ENCODE measurements around the gene PAPPA. TPM values are rescaled to one million over a fixed set of nuclear protein-coding genes. Genes with fewer than 3 reads are reported as not detected.

Gene PAPPA
- total RNA-seq, 1 donor from 2014 or later, result 2.9 TPM

GRCh38 chr9:116368680-116369079 is 215.1 kb downstream of the PAPPA start:
- H3K4me3 ChIP-seq, result no peak overlapping the region
- H3K9me3 ChIP-seq, result no peaks in the 10 kb centered on the region
- no peaks in the 10 kb centered on the region for H3K4me1 ChIP-seq
- no peaks in the 10 kb centered on the region for H3K27me3 ChIP-seq
- intact Hi-C loops (cut with DNase I), result no loop called here
- no peak for DNase-seq
- no peak for TF ChIP-seq CTCF (IDR thresholded peaks at IDR 0.05)
- no peak for ATAC-seq
- H3K36me3 ChIP-seq, result no peaks in the 10 kb centered on the region
- no peak overlapping the region for H3K27ac ChIP-seq

DNA sequence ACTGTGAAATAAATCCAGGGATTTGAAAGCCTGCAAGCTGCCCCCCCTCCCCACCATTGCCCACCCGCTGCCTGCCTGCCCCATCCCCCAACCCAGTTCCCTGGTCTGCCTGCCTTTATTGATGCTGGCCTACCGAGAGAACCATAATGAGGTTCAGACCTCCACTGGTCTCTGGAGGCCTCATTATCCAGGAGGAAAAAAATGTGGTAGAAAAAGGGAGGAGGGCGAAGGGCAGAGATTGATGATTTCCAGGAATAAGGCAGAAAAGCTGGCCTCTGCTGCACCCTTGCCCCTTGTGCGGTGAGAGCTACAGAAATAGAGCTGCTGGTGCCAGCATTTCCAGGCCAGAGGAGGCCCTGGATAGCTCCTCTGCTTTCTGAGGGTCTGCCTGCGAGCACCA is 216.1 kb downstream of the PAPPA start:
- H3K9me3 ChIP-seq, result no peaks in the 10 kb centered on the region
- ATAC-seq (no peak), DNase-seq (no peak)
- H3K27me3 ChIP-seq, result no peaks in the 10 kb centered on the region
- no peak for TF ChIP-seq CTCF (IDR thresholded peaks at IDR 0.05)
- intact Hi-C loops (cut with DNase I), result no loop called here
- no peak overlapping the region for H3K27ac ChIP-seq
- H3K4me1 ChIP-seq, result no peaks in the 10 kb centered on the region
- H3K4me3 ChIP-seq, result no peak overlapping the region
- H3K36me3 ChIP-seq, result no peaks in the 10 kb centered on the region

GRCh38 chr9:116370556-116370955 is 217.0 kb downstream of the PAPPA start:
- Histone ChIP-seq H3K4me1 (no peaks in the 10 kb centered on the region), H3K27me3 (no peaks in the 10 kb centered on the region), H3K9me3 (no peaks in the 10 kb centered on the region), H3K36me3 (no peaks in the 10 kb centered on the region), H3K27ac (no peak overlapping the region), H3K4me3 (no peak overlapping the region)
- TF ChIP-seq CTCF (IDR thresholded peaks at IDR 0.05), result no peak
- intact Hi-C loops (cut with DNase I), result no loop called here
- no peak for DNase-seq
- peak; percentile 14 for ATAC-seq

GRCh38 chr9:116372081-116372673 is 218.6 kb downstream of the PAPPA start:
- H3K4me1 ChIP-seq, result no peaks in the 10 kb centered on the region
- no peaks in the 10 kb centered on the region for H3K36me3 ChIP-seq
- no peaks in the 10 kb centered on the region for H3K27me3 ChIP-seq
- no peak for ATAC-seq
- TF ChIP-seq CTCF (IDR thresholded peaks at IDR 0.05), result no peak
- H3K27ac ChIP-seq, result no peak overlapping the region
- no peak overlapping the region for H3K4me3 ChIP-seq
- intact Hi-C loops (cut with DNase I), result no loop called here
- DNase-seq, result no peak
- H3K9me3 ChIP-seq, result no peaks in the 10 kb centered on the region

GRCh38 chr9:116372786-116373185 is 219.2 kb downstream of the PAPPA start:
- Histone ChIP-seq H3K9me3 (no peaks in the 10 kb centered on the region), H3K4me3 (no peak overlapping the region), H3K27me3 (no peaks in the 10 kb centered on the region), H3K4me1 (no peaks in the 10 kb centered on the region), H3K27ac (no peak overlapping the region), H3K36me3 (no peaks in the 10 kb centered on the region)
- no peak for DNase-seq
- no peak for ATAC-seq
- TF ChIP-seq CTCF (IDR thresholded peaks at IDR 0.05), result no peak
- intact Hi-C loops (cut with DNase I), result no loop called here

All from upper lobe of right lung (tissue), 1 donor.